GM12873 (cell line): ENCODE data around the gene ALG1L2.

Experiments used
- CTCF ChIP-seq: IDR thresholded peaks from 2 replicates; pipeline ENCODE4 v1.5.1; 2012; ENCODE audit warnings: low read depth, mild to moderate bottlenecking, moderate library complexity, low read length, control low read depth; ENCODE audit not compliant: insufficient read depth; ENCODE audit errors: missing control alignments

The ALG1L2 gene, protein sequence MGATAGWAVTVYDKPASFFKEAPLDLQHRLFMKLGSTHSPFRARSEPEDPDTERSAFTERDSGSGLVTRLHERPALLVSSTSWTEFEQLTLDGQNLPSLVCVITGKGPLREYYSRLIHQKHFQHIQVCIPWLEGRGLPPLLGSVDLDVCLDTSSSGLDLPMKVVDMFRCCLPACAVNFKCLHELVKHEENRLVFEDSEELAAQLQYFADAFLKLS

DNA sequence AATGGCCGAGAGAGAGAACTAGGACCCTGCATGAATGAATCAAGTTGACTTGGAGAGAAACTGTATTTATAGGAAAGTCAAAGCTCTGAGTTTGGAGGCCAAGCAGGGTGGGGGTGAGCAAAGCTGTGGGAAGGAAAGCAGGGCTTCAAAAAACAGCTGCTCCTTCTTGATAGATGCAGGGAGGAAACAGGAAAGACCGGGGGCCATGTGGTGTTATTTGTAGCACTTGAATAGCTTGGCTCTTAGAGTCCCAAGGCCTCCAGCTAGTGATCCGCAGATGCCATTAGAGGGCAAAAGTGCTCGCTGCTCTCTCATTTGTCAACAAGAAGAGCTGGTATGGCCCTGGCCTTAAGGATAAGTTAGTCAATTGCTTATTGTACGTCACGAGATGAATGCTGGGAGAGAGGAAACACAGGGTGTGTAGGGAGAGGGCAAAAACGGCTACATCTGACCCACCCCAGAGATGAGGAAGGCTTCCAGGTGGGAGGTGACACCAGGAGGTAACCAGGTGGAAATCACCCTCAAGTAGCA, at the start of gene ALG1L2:
ALG1L2 (plus strand) TSS at position 481 of the 531 bp plus-strand sequence. CDS start 186 bp downstream, outside the sequence.
- TF ChIP-seq CTCF = no peak

- no peak for TF ChIP-seq CTCF
Measured at GRCh38 chr3:130044370-130044769, 37.3 kb upstream of the ALG1L2 start.

- no peak for TF ChIP-seq CTCF
Measured at GRCh38 chr3:130048726-130049125, 32.9 kb upstream of the ALG1L2 start.

- TF ChIP-seq CTCF = no peak
Measured at GRCh38 chr3:130073582-130073981, 8.0 kb upstream of the ALG1L2 start.

- TF ChIP-seq CTCF = no peak
Measured at GRCh38 chr3:130077636-130078035, 4.0 kb upstream of the ALG1L2 start.

DNA sequence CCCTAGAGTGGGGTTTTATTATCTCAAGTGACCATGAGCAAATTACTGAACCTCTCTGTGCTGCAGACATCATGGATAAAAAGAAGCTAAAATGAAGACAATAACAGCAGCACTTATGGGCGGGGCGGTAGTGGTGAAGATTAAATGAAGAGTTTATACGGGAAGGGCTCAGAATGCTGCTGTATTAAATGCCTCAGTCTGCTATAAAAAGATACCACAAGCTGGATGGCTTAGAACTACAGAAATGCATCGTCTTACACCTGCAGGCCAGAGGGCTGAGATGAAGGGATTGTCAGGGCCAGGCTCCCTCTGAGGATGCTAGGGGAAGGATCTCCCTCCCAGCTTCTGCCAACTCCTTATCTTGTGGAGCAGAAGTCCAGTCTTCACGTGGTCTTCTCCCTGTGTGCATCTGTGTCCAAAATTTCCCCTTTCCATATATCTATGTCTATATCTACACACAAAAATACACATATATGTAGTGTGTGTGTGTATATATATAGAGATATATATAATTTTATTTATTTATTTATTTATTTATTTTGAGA, 2.9 kb downstream of the ALG1L2 start:
- no peak for TF ChIP-seq CTCF

- TF ChIP-seq CTCF = no peak
Measured at GRCh38 chr3:130085881-130086280, 4.2 kb downstream of the ALG1L2 start.
